Kidney (tissue), 14 donors: ENCODE results near the gene HES5. TPM values are rescaled to one million over a fixed set of nuclear protein-coding genes. Genes with fewer than 3 reads are reported as not detected.

ENCODE experiments used
- DNase-seq, 5 donors: peaks; one replicate each; pipeline ENCODE4 v3.0.0-alpha.2; 2013 to 2020
- FAIRE-seq: peaks from 2 replicates; lab custom pipeline; 2012; peaks lifted over from hg19 to GRCh38; lab: Jason Lieb, UNC
- H3K27ac ChIP-seq, 2 donors: one replicate each; pipeline ENCODE4 v1.7.0; 2013; ENCODE audit warnings: low read depth in 2 of 2, low read length in 2 of 2, inconsistent platforms in 1 of 2
- H3K27me3 ChIP-seq: one replicate; pipeline ENCODE4 v1.7.1; 2013; ENCODE audit warnings: low read length, inconsistent platforms; ENCODE audit not compliant: control insufficient read depth, insufficient read depth
- H3K36me3 ChIP-seq, 3 donors: one replicate each; pipeline versions ENCODE4 v1.7.0 to v1.7.1; 2013; ENCODE audit warnings: low read length in 3 of 3, control low read depth in 1 of 3, inconsistent platforms in 1 of 3; ENCODE audit not compliant: insufficient read depth in 3 of 3, control insufficient read depth in 2 of 3
- H3K4me1 ChIP-seq, 3 donors: one replicate each; pipeline versions ENCODE4 v1.7.0 to v1.7.1; 2013; ENCODE audit warnings: low read length in 3 of 3, inconsistent platforms in 1 of 3, low read depth in 1 of 3; ENCODE audit not compliant: control insufficient read depth in 2 of 3, insufficient read depth in 2 of 3
- H3K4me3 ChIP-seq, 3 donors: one replicate each; pipeline versions ENCODE4 v1.7.0 to v1.8.1; 2013; ENCODE audit warnings: low read length in 3 of 3, control low read depth in 1 of 3, inconsistent platforms in 1 of 3
- H3K9ac ChIP-seq, 3 donors: one replicate each; pipeline versions ENCODE4 v1.7.0 to v1.7.1; 2013; ENCODE audit warnings: low read length in 3 of 3, control low read depth in 1 of 3, inconsistent platforms in 1 of 3
- H3K9me3 ChIP-seq, 3 donors: one replicate each; pipeline versions ENCODE4 v1.7.0 to v1.7.1; 2013; ENCODE audit warnings: low read length in 3 of 3, control low read depth in 1 of 3, inconsistent platforms in 1 of 3; ENCODE audit not compliant: control insufficient read depth in 2 of 3, insufficient read depth in 1 of 3
- intact Hi-C: fragments of 100-400 bp; cut with DNase I; formaldehyde crosslinking; loops from one replicate; pipeline ENCODE4 v1.11.1; 2022
- polyA plus RNA-seq: library from polyadenylated mRNA; stranded (reverse); fragments of 350-450 nt; fragmentation: Illumina TruSeq; extraction: RNeasy Lipid Tissue Mini Kit (QIAGEN cat#74804); gene quantifications from one replicate; pipeline ENCODE4 v1.2.3, GENCODE V29; 2014; ENCODE audit warnings: low read depth, low replicate concordance; ENCODE audit not compliant: insufficient read depth
- total RNA-seq: library from RNA; stranded (reverse); fragmentation: NEBNext Ultra II Directional; extraction: Animal tissue kit (Norgen Biotek cat#: 25700); gene quantifications from one replicate; pipeline ENCODE4 v1.2.1, GENCODE V29; 2021
- TF ChIP-seq, protein P1 (sequence below): IDR thresholded peaks from 3 replicates; pipeline ENCODE4 v1.5.1; 2012; ENCODE audit warnings: mild to moderate bottlenecking, moderate library complexity, borderline replicate concordance; ENCODE audit not compliant: insufficient read depth; ENCODE audit errors: extremely low read depth
- donor health status: control.
- donor health status: control.
- donor health status: control.
- donor health status: control.
- donor health status: control.
- donor health status: DM: yes; HTN: yes; CAD: no.
- donor health status: Normal renal cell carcinoma (clear cell type).

The HES5 gene
- total and polyA plus RNA-seq, 2 donors from 2014 or later, result 0.44 TPM; not detected in 1

DNA sequence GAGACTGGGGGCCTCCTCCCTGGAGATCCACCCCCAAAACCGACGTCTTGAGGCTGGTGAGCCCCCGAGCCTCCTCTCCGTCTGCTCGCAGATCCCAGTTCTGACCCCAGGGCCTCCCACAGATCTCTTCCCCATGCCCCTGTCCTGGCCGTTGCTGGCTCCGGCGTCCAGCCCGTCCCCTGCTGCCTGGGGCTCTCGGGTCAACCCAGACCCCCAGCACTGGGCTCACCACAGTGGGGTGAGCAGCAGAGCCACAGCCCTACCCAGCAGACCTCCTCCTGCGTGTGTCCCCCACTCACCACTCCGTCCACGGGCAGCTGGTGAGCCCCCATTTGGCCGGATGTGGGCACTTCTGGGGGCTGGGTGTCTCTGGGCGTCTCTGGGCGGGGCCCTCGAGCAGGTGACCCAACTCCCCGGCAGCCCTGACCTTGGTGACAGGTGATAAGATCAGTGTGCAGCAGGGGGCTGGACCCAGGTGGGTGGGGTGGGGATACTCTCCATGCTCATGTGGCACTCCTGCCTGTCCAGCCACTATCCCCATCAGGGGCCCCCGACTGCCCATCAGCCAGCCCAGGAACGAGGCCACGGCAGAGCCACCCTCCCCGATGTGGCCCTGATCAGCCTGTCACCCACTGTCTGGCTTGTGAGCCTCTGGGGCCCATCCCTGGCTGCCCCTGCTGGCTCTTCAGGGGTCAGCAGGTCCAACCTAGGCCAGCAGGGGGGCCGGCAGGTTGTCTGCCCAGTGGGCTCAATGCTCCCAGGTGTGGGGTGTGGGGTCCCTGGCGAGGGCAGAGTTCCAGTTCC lies 26.8 kb upstream of the HES5 start:
- FAIRE-seq (no peak), DNase-seq (peak in 1 of 5 donors; percentile 84)
- Histone ChIP-seq H3K9me3 (no peaks in the 10 kb centered on the region), H3K27me3 (no peaks in the 10 kb centered on the region), H3K9ac (peak overlapping the region; percentile 18 to 94 (median 92)), H3K27ac (peak overlapping the region; percentile 92 to 94), H3K36me3 (no peaks in the 10 kb centered on the region), H3K4me3 (peak overlapping the region; percentile 28 to 87 (median 82)), H3K4me1 (peaks cover 0 to 25% (median 13%) of the 10 kb centered on the region in 3 donors)
- intact Hi-C loops, result no loop called here
- TF ChIP-seq, protein P1, sequence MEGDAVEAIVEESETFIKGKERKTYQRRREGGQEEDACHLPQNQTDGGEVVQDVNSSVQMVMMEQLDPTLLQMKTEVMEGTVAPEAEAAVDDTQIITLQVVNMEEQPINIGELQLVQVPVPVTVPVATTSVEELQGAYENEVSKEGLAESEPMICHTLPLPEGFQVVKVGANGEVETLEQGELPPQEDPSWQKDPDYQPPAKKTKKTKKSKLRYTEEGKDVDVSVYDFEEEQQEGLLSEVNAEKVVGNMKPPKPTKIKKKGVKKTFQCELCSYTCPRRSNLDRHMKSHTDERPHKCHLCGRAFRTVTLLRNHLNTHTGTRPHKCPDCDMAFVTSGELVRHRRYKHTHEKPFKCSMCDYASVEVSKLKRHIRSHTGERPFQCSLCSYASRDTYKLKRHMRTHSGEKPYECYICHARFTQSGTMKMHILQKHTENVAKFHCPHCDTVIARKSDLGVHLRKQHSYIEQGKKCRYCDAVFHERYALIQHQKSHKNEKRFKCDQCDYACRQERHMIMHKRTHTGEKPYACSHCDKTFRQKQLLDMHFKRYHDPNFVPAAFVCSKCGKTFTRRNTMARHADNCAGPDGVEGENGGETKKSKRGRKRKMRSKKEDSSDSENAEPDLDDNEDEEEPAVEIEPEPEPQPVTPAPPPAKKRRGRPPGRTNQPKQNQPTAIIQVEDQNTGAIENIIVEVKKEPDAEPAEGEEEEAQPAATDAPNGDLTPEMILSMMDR, result no peak

DNA sequence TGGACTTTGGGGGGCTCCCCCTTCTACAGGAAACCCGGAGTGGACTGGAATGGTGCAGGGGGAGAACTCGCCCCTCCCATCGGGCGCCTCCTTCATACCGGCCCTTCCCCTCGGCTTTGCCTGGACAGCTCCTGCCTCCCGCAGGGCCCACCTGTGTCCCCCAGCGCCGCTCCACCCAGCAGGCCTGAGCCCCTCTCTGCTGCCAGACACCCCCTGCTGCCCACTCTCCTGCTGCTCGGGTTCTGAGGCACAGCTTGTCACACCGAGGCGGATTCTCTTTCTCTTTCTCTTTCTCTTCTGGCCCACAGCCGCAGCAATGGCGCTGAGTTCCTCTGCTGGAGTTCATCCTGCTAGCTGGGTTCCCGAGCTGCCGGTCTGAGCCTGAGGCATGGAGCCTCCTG lies 26.2 kb upstream of the HES5 start, which contains the start of gene TNFRSF14:
Gene TNFRSF14, plus strand, starts transcription at position 95 of the 401 bp plus-strand sequence. Its CDS starts 294 bp downstream, at position 389.
- Histone ChIP-seq H3K36me3 (no peaks in the 10 kb centered on the region), H3K4me3 (peak within 1 kb of the TSS; percentile 28 to 87 (median 82)), H3K9me3 (no peaks in the 10 kb centered on the region), H3K9ac (peak within 1 kb of the TSS; percentile 18 to 94 (median 92)), H3K27me3 (no peaks in the 10 kb centered on the region), H3K27ac (peak within 1 kb of the TSS; percentile 92 to 94), H3K4me1 (peaks cover 0 to 25% (median 13%) of the 10 kb centered on the region in 3 donors)
- DNase-seq (peak in 3 of 5 donors; percentile 48 to 86 (median 70)), FAIRE-seq (no peak)
- TF ChIP-seq, protein P1, result no peak
- intact Hi-C loops, result no loop called here

DNA sequence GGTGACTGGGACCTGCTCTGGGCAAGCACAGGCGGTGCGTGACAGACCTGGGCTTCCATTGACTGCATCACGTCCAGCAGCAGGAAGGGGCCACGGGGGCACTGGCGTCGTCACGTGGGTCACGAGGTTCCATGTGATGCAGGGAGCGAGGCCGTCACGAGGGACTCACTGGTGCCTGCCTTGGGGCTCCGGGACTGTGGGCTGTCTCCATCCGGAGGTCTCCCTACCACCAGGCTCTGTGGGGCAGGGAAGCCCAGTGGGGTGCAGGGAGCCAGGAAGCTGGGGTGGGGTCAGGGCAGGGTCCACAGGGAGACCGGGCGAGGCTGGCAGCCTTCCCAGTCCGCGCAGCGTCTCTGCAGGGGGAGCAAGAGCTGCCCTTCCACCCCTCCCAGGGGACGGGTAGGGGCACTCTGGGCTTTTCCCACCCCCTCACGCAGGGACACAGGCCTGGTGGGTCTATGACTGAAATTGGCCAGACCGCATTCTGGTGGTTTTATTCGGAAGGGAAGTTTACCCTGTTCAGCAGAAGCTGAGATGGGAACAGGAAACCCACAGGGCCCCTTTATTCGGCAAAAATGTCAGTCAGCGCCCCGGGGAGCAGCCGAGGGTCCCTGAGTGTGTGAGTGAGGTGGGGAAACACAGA lies 25.7 kb upstream of the HES5 start:
- DNase-seq (peak in 3 of 5 donors; percentile 52 to 97 (median 71)), FAIRE-seq (no peak)
- intact Hi-C loops, result no loop called here
- peaks cover 0 to 25% (median 13%) of the 10 kb centered on the region in 3 donors for H3K4me1 ChIP-seq
- no peaks in the 10 kb centered on the region for H3K36me3 ChIP-seq
- no peaks in the 10 kb centered on the region for H3K27me3 ChIP-seq
- TF ChIP-seq, protein P1, result no peak
- peak overlapping the region in 2 of 3 donors; percentile 92 to 94 for H3K9ac ChIP-seq
- H3K4me3 ChIP-seq, result peak overlapping the region; percentile 28 to 87 (median 82)
- peak overlapping the region; percentile 92 to 94 for H3K27ac ChIP-seq
- no peaks in the 10 kb centered on the region for H3K9me3 ChIP-seq
